Transverse colon (tissue), 4 donors: ENCODE data around the gene ARHGEF35.

ENCODE experiments used
- CTCF ChIP-seq, 5 experiments: fragments of 200-600 bp in 3 of 5; fragments of 450-650 bp in 2 of 5; sonication (generic) in 3 of 5; IDR thresholded peaks; 1 replicate in 2 of 5; 2 replicates in 3 of 5; pipeline ENCODE4 v1.5.1; 2016 to 2017; ENCODE audit warnings: antibody characterized with exemption in 5 of 5, inconsistent platforms in 3 of 5, mild to moderate bottlenecking in 2 of 5, moderate library complexity in 1 of 5
- EP300 ChIP-seq: sonication (generic); formaldehyde crosslinking; IDR thresholded peaks from one replicate; pipeline ENCODE4 v1.6.1; 2017; ENCODE audit warnings: antibody characterized with exemption, low read depth
- POLR2A ChIP-seq: fragments of 450-650 bp; IDR thresholded peaks from one replicate; pipeline ENCODE4 v1.6.1; 2016; ENCODE audit warnings: antibody characterized with exemption, mild to moderate bottlenecking, moderate library complexity
- POLR2AphosphoS5 ChIP-seq, 3 donors: sonication (generic); formaldehyde crosslinking; IDR thresholded peaks; one replicate each; pipeline ENCODE4 v1.6.1; 2016; ENCODE audit warnings: antibody characterized with exemption in 3 of 3

DNA sequence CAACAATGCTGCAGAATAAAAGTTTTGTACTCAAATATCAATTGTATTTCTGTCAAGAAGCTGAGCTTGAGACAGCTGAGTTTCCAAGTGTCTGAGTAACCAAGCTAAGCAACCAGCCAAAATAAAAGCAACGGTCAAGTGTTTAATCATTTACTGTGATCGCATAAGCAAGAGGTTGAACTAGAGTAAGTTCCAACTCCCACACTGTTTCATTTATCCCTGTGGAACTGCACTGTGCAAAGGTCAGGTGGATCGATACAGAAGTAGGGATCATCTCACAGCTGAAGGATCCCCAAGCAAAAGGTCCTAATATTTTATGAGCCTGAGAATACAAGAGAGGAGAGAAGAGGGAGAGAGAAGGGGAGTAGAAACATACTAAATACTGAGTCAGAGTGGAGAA, 51.2 kb downstream of the ARHGEF35 start:
- TF ChIP-seq CTCF (IDR thresholded peaks at IDR 0.05), result no peak
- TF ChIP-seq POLR2A, result no peak
- TF ChIP-seq EP300, result no peak
- no peak for TF ChIP-seq POLR2AphosphoS5 (IDR thresholded peaks at IDR 0.05)
